Suppressor macrophage (primary cell): Measurements from ENCODE around the gene APELA.
"Not testable (repeated sequence)": the region's sequence is repeated elsewhere in the genome, so short reads cannot be mapped to it uniquely, and the experiment has no call there.

ENCODE experiments used
- DNase-seq, 4 experiments: peaks; one replicate each; pipeline ENCODE4 v3.0.0-alpha.2; 2020 to 2022

Gene APELA

GRCh38 chr4:164926301-164926700 is 49.3 kb downstream of the APELA start:
- no peak for DNase-seq

GRCh38 chr4:164927101-164927500 is 50.1 kb downstream of the APELA start:
- DNase-seq = not testable (repeated sequence)

- DNase-seq = no peak
These were observed 53.7 kb downstream of the APELA start for GRCh38 chr4:164930647-164931046.

GRCh38 chr4:164931551-164932324 is 54.8 kb downstream of the APELA start:
- DNase-seq = no peak

- no peak for DNase-seq
These were observed 56.3 kb downstream of the APELA start for GRCh38 chr4:164933244-164933643.

GRCh38 chr4:164935363-164935762 is 58.4 kb downstream of the APELA start:
- DNase-seq = no peak

DNA sequence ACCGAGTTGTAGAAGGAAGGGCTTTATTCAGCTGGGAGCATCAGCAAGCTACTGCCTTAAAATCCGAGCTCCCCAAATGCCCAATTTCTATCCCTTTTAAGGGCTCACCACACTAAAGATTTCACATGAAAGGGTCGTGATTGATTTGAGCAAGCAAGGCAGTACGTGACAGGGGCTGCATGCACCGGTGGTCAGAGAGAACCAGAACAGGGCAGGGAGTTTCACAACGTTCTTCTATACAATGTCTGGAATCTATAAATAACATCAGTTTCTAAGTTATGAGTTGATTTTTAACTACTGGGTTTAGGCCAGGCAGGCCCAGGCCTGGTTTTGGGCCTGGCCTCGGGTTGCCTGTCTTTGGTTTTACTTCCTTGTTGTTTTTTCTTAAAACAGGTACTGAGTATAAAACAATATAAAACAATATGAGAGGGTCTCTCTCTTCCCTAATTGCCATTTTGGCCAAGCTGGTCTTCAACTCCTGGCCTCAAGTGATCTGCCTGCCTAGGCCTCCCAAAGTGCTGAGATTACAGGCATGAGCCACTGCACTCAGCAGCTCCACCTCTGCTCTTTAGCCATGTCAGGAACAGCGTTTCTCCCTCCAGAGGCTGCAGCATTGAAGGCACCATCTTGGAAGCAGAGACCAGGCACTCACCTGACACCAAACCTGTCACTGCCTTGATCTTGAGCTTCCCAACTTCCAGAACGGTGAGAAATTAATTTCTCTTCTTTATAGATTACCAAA is 59.1 kb downstream of the APELA start:
- not testable (repeated sequence) for DNase-seq

GRCh38 chr4:164937576-164938270 is 60.7 kb downstream of the APELA start:
- no peak for DNase-seq

- DNase-seq = no peak
These were observed 66.2 kb downstream of the APELA start for GRCh38 chr4:164943192-164943591.

DNA sequence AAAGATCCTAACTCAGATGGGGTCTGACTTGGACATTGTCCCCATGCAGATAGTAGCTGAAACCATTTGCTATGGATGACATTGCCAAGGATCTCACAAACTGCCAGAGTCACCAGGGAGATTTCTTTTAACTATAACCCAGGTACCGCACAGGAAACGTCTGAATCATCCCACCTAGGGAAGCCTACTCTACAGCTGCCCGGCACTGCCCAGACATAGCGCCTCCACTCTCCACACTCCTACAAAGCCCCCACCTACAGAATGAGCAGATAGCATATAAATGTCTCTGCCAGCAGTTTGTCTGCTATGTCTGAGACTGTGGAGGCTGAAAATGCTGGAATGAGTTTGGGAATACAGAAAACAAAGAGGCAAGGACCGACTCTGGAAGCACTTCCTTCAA is 68.2 kb downstream of the APELA start:
- DNase-seq = no peak

DNA sequence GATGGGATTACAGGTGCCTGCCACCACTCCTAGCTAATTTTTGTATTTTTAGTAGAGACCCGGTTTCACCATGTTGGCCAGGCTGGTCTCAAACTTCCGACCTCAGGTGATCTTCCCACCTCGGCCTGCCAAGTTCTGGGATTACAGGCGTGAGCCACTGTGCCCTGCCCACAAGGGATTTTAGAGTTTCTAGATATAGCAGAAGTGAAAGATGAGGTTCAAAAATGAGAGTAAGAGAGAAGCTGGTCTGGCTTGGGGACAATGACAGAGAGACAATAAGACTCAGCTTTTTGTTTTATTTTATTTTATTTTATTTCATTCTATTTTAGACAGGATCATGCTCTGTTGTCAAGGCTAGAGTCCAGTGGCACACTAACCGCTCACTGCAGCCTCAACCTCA is 69.8 kb downstream of the APELA start:
- DNase-seq = no peak
